ENCODE measurements around the gene GPR35.
A peak's percentile ranks its signal among the peaks of the same experiment; 100 is the strongest.

Gene GPR35

DNA sequence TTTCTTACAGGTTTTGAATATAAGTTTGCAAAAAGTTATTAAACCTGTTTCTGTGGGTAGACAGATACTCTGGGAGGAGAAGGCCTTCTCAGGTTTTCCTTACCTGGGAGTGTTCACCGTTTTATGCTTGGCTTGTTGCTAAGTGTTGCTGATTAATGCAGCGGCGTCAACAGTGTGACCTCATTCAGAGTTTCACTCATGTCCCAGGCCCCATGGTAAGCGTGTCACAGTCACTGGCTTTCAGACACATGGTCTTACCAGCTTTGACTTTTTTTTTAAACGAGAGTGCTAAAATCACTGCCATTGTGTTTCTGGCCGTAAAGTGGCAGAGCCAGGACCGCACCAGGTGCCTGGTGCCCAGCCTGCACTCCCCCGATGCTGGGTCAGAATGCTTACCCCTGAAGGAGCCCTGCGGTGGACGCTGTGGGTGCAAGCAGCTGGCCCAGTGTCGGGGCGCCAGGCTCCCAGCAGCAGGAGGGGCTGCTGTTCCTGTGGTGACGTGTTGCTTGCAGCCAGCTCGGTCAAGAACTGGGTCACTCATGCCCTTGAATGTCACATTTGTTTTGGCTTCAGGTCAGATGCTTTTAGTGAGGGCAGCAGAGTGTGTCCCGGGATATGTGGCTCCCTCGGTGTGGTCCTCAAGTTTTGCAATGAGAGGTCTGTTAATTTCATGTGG is 35.3 kb upstream of the GPR35 start:
- DNase-seq, result no peak

DNA sequence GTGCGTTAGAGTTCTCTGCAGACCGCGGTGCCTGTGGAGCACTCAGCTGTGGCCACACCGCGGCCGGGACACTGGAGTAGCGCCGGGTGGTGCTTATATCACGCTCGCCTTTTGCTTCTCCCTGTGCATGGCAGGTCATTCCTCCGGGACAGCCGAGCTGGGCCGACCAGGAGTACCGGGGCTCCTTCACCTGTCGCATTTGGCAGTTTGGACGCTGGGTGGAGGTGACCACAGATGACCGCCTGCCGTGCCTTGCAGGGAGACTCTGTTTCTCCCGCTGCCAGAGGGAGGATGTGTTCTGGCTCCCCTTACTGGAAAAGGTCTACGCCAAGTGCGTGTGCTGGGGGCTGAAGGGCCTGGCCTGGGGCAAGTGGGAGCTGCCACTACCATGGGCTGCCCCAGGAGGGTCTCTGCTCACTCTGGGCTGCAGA is 34.6 kb upstream of the GPR35 start:
- DNase-seq, result no peak

DNA sequence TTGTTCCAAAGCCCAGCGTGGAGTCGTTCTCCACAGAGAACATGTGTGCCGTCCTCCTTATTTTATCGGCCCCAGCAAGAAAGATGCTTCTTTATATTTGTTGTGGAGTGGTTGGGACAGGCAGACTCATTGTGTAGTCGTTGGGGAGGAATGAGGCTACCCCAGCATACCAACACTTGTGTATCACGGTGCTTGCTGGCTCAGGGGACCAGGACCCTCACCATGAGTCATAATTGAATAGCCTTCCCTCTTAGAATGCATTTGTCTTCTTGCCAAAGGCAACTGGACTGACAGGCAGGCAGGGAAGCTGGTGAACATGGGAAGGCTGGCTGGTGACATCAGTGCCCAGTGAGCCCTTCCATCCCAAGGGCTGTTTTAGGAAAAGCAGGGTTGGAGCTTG is 34.1 kb upstream of the GPR35 start:
- no peak for DNase-seq

DNA sequence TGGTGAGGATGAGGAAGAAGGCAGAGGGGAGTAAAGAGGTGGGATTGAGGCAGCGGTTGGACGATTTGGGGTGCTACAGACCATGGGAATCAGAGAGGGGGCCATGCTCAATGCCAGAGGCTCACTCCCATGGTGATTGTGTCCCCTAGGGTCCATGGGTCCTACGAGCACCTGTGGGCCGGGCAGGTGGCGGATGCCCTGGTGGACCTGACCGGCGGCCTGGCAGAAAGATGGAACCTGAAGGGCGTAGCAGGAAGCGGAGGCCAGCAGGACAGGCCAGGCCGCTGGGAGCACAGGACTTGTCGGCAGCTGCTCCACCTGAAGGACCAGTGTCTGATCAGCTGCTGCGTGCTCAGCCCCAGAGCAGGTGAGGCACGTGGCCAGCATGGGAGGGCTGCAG is 33.5 kb upstream of the GPR35 start:
- DNase-seq, result no peak

DNA sequence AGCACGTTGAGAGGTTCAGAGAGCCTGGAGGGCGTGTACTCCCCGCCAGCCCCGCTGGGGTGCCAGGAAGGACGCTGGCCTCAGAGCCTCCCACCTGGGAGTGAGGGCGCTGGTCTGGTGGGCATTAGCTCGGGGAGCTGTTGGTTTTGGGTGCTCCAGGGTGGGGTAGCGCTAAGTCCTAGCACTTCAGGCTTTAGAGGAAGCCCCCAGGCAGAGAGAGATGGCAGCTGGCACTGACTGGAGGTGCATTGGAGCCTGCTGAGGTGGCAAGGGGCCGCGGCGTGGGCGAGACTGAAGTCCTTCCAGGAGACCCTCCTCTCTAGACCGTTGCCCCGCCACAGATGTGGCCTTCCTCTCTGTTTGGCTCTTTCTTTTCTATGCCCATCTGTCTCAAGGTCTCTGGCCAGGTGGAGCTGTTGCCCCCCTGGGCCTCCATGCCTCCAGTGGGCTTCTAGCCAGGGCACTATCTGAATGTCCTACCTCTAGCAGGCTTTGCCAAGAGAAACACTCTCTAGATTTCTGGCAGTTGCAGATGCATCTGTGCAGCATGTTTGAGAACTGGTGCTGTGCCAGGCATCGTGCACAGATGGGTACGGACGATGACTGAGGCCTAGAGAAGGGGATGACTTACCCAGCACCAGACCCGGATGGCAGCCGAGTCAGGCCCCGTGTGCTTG is 32.1 kb upstream of the GPR35 start:
- no peak for DNase-seq

DNA sequence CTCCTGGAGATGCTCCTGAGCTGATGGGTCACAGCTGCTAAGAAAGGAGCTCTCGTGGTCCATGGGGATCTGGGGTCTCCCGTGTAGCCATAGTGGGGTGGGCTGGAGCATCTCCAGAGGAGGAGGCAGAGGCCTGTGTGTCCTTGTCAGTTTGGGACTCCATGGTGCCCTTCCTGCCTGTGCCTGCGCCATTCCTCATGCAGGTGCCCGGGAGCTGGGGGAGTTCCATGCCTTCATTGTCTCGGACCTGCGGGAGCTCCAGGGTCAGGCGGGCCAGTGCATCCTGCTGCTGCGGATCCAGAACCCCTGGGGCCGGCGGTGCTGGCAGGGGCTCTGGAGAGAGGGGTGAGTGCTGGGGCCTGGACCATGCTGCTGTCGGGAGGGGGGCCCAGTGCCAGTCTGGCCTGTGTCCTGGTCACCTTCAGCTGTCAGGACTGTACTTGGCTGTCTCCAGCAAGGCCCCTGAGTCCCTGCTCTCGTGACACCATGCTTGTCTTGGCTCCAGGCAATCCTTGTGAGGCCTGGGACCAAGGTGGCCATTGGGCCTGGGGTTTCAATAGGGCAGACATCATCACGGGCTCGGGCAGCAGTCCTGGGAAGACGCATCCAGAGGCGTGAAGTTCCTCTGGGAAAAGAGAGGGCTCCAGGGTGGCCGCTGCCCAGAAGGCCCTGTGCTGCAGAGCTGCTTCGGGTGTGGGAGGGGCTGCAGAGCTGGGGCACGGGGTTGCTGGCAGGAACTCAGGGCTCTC is 31.4 kb upstream of the GPR35 start:
- DNase-seq, result no peak

DNA sequence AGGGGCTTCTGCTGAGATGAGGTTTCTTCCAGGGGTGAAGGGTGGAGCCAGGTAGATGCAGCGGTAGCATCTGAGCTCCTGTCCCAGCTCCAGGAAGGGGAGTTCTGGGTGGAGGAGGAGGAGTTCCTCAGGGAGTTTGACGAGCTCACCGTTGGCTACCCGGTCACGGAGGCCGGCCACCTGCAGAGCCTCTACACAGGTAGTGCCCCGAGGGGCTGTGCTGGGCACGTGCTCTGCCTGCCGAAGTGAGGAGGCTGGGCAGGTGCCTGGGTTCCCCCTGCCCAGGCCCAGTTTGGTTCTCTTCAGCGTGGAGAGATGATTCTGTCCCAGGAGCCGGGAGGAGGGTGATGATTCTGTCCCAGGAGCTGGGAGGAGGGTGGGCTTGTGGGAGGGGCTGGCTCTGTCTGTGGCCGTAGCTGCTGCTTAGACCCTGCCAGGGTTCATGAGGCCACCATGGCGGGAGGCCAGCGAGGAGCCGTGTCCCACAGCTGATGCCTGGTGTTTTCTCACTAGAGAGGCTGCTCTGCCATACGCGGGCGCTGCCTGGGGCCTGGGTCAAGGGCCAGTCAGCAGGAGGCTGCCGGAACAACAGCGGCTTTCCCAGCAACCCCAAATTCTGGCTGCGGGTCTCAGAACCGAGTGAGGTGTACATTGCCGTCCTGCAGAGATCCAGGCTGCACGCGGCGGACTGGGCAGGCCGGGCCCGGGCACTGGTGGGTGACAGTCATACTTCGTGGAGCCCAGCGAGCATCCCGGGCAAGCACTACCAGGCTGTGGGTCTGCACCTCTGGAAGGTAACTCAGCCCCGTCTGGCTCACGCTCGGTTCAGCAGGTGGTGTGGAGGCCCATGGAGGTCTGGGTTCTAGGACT is 30.5 kb upstream of the GPR35 start:
- no peak for DNase-seq

DNA sequence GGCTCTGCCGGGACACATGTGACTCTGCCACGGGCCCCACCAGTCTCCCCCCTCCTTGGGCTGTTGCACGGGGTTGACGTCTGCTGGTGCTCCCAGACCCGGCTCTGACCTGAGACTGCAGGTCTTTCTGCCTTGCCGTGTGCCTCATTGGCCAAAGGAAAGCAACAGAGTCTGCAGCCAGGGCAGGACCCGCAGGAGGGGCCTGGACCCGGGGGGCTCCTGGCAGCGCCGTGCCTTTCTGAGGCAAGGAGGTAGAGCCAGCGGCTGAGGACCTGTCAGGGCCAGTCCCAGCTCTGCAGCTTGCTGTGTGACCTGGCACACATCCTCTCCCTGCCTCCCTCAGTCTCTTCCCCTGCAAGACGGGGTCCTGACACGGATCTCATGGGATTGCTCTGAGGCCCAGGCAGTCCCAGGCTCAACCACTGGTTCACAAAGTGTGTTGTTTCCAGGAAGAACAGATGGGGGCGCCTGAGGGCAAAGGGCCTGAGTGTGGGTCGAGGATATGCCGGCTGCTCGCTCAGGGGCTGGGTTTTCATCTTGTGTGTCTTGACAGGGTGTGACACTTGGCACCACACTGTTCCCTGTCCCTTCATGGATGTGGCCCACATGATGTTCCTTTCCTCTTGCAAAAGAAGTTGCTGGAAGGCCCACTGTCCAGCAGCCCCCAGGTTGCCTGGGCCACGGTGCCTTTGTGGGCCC is 29.8 kb upstream of the GPR35 start:
- peak; percentile 13 to 32 for DNase-seq

DNA sequence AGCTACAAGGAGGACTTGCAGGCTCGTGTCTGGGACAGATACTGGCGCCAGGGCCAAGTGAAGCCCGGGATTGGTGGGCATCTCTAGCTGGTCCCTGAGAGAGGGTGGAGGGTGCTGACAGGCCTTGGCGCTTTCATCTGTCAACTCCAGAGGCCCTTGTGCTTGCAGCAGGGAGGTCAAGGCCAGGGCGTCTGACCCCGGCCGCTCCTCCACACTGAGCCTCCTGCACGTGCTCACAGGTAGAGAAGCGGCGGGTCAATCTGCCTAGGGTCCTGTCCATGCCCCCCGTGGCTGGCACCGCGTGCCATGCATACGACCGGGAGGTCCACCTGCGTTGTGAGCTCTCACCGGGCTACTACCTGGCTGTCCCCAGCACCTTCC is 29.2 kb upstream of the GPR35 start:
- no peak for DNase-seq

DNA sequence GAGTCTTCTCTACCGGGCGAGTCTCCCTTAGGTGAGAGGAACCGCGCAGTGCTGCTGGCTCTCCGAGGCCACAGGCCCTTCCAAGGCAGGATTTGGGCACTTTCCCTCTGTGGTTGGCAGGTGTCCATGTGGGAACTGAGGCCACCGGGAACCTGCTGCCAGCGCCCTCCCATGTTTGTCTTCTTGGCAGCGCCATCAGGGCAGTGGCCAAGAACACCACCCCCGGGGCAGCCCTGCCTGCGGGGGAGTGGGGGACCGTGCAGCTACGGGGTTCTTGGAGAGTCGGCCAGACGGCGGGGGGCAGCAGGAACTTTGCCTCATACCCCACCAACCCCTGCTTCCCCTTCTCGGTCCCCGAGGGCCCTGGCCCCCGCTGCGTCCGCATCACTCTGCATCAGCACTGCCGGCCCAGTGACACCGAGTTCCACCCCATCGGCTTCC is 28.8 kb upstream of the GPR35 start:
- DNase-seq, result no peak

DNA sequence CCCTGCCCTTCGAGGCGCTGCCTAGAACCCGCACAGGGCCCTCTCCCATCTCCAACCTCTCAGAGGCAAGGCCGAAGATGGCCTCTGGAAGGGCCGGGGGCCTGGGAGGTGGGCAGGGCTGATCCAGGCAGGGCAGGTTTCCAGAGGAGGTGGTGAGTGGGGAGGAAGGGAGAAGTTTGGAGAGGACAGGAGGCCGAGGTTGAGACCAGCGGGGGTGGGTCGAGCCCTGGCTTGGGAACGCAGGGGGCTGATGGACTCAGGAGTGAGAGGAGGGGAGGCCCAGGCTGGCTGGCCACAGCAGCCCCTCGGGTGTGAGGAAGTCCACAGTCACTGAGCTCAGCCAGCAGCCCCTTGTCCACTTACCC is 28.2 kb upstream of the GPR35 start:
- DNase-seq, result no peak

DNA sequence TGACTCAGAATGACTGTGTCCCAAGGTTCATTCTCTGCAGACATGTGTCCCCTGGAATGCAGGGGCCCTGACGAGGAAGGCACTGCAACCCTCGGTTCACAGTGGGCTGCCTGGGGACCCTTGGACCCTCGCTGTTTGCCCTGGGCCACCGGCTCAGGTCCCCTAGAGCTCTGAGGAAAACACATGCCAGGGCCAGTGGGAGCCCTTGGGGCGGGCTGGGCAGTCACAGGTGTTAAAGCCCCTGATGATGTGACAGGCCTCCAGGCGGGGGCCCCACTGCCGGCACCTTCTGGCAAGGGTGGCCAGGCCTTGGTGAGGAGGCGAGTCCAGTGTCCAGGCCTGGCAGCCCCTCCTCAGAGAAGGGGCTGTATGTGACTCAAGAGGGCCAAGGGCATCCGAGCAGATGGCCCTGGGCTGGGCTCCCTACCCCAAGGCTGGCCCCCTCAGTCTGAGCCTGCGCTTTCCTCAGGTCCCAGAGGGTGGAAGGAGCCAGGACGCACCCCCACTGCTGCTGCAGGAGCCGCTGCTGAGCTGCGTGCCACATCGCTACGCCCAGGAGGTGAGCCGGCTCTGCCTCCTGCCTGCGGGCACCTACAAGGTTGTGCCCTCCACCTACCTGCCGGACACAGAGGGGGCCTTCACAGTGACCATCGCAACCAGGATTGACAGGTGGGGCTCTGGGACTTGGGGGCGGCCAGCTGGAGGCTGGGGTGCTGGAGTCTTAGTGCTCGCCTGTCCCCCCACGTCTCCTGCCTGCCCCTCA is 27.7 kb upstream of the GPR35 start:
- DNase-seq, result no peak

DNA sequence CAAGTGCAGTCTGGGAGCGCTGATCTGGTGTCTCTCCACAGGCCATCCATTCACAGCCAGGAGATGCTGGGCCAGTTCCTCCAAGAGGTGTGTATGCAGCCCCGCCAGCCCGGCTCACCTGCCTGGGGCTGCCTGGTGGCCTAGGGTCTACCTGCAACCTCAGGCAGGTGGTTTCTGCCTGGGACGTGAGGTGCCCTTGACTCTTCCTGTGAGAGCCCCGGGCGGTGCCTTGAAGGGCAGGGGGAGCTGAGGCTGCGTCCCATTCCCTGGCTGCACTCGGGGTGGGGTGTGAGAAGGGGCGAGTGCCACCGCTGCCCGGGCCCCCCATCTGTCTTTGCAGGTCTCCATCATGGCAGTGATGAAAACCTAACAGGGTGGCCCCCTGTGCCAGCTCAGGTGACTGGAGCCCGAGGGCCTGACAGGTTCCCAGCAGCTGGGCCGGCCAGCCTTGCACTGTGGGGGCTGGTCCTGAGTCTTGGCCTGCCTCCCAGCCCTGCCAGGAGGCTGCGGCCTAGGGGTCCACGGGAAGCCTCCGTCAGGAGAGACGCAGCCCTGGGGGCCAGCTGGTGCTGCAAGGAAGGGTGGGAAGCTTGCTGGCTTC is 26.9 kb upstream of the GPR35 start:
- no peak for DNase-seq

DNA sequence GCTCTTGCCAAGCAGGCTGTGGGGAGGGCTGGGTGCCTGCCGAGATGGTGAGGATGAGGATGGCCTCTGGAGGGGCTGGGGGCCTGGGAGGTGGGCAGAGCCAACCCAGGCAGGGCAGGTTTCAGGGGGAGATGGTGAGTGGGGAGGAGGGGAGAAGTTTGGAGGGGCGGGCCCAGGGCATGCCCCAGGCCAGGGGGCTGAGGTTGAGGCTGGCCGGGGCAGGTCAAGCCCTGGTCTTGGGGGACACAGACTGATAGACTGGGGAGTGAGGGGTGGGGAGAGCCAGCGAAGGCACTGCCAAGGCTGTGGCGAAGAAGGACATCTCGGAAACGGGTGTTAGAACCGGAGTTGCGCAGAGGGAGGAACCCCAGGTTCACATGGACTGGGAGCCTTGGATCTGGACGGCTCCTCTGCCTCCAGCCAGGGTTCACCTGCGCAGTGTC is 26.1 kb upstream of the GPR35 start:
- no peak for DNase-seq

DNA sequence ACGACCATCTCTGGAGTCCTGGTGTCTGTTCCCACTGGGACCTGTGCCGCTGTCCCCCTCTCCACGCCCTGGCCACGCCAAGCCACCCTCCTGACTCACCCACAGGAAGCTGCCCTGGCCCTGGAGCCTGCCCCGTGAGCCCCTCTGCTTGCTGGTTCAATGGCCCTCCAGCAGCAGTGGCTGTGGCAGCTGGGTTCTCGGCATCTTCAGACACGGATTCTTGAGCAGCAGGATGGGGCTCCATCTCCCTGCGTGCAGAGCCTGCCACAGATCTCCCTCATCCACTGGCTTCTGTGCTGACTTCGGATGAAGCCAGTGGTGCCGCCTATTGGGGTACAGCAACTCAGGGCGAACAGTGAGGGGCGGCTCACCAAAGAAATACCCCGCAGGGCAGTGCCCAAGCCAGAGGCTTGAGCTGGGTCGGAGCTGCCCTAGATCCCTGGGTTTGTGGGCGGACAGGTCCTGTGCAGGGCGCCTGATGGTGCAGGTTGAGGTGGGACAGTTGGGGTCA is 24.8 kb upstream of the GPR35 start:
- DNase-seq, result no peak

DNA sequence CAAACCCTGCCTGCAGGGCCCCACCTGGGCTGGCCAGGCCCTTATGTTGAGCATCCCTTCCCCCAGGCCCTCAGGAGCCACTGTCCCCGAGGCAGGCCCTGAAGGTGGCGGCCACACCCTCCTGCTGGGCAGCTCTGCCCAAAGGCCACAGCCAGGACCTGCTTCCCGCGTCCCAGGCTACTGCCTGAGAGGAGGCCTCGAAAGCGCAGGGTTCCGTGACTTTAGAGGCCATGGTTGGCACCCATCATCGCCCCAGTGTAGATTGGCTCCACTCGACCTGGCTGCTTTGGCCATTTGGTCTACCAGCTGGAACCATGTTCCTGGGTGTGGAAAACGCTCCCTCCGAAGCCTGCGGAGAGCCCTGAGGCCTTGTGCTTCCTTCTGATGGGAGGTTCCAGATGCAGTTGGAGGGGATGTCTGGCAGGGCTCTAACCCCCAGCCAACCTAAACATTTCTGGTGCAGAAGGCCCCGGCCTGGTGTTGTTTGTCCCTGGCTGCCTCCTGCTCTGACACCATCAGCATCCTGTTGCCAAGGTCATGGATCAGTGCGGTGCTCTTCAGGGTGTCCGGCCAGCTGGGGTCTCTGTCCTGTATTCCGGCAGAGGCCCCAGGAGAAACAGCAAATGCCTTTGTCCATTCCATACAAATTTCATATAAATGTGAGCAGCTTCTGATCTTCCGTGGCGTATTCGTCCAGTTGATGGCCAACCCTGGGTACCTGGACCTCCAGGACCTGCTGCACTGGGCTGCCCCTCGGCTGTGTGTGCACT is 24.0 kb upstream of the GPR35 start:
- no peak for DNase-seq

DNA sequence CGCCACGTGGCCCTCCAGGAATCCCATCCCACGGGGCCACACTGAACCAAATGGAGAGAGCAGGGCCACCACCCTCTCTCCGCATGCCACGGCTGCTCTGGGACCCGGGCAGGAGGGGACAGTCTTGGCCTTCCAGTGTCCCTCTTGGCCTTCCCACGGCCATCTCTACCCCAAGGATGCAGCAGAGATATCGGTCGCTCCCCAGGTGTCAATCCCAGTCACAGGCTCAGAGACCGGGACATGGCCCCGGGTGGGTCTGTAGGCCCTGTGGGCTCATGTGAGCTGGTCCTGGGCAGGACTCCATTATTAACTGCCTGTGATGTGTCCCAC is 23.5 kb upstream of the GPR35 start:
- DNase-seq, result no peak

DNA sequence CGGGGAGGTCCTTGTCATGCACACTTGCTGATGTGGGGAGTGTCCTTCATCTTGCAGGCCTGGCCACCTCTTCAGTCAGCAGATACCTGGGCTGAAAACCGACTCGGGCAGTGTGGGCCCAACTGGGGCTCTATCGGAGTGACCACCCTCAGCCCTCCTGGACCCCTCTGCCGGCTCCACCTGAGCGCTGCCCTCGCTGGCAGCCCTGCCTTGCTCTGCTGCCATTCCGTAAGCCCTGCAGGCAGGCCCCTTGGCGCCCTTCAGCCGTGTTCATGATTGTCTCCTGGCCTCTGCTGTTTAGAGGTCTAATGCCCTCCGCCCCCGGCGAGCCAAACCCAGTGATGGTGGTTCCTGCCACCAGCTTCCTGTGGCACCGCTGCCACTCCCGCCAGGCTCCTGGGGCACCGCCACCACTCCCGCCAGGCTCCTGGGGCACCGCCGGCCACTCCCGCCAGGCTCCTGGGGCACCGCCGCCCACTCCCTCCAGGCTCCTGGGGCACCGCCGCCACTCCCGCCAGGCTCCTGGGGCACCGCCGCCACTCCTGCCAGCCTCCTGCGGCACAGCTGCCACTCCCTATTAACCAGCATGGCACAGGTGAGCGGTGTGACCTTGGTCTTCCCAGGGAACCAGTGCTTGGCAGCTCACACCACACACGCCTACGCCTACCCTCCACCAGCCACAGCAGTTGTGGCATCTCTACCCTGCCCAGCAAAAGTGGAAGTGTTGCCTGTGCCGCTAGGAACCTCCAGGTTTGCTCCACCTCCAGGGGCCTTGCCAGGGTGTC is 22.8 kb upstream of the GPR35 start:
- DNase-seq, result no peak

DNA sequence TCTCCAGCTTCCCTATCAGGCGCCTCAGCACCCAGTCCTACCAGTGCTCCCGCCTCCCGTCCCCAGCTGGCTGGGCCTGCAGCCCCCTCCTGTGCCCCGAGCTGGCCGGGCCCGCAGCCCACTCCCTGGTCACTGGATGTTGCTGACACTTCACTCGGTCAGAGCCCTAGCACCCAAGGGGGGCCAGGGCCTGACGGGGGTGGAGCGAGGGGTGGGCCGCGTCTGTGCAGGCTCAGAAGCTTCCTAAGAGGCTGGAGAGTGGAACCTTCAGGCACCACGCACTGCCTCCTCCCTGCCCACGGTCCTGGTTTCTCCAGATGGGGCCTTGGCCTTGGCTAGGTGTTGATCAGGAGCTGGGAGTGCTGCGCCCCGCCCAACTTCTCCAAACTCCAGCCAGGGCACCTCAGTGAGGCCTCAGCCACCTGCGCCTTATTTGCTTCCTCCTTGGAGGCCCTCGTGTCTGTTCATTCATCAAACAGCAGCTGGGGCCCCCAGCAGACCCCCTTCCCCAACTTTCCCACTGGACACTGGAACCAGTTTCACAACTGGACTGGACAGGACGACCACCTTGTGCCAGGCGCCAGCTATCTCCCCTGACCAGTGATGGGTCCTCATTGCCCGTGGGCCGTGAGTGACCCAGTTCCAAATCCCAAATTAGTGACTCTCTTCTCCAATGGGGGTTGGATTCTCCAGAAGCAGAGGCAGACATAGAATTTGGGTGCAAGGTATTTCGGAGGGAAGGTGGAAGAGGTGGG is 22.0 kb upstream of the GPR35 start:
- no peak for DNase-seq
